Sigmoid colon (tissue), 3 donors: ENCODE measurements around the gene NRGN.

ENCODE experiments used
- CTCF ChIP-seq, 4 experiments: fragments of 450-650 bp in 3 of 4; fragments of 200-600 bp in 1 of 4; IDR thresholded peaks; one replicate each; pipeline ENCODE4 v1.5.1; 2016 to 2019; ENCODE audit warnings: antibody characterized with exemption in 4 of 4, mild to moderate bottlenecking in 3 of 4, moderate library complexity in 2 of 4
- POLR2A ChIP-seq, 2 donors: fragments of 450-650 bp; IDR thresholded peaks; one replicate each; pipeline ENCODE4 v1.6.1; 2016; ENCODE audit warnings: antibody characterized with exemption in 2 of 2, mild to moderate bottlenecking in 2 of 2, moderate library complexity in 2 of 2

GRCh38 chr11:124766156-124766555 is 26.4 kb downstream of the NRGN start:
- TF ChIP-seq CTCF (IDR thresholded peaks at IDR 0.05) (no peak), POLR2A (IDR thresholded peaks at IDR 0.05) (no peak)
